Vein endothelial cell (primary cell): Measurements from ENCODE around the gene CNOT6L. TPM values are rescaled to one million over a fixed set of nuclear protein-coding genes. Genes with fewer than 3 reads are reported as not detected.

Source experiments
- small RNA-seq: library from RNA; depleted of rRNA; stranded (forward); fragments of <200 nt; gene quantifications from one replicate; pipeline ENCODE3, GENCODE V24; 2012
- total RNA-seq: library from RNA; depleted of rRNA; stranded (reverse); fragments of >200 nt; gene quantifications from 2 replicates; pipeline ENCODE4 v1.2.3, GENCODE V29; 2012

The CNOT6L gene
- 39.8 and 45.8 TPM in 2 replicates for total RNA-seq

DNA sequence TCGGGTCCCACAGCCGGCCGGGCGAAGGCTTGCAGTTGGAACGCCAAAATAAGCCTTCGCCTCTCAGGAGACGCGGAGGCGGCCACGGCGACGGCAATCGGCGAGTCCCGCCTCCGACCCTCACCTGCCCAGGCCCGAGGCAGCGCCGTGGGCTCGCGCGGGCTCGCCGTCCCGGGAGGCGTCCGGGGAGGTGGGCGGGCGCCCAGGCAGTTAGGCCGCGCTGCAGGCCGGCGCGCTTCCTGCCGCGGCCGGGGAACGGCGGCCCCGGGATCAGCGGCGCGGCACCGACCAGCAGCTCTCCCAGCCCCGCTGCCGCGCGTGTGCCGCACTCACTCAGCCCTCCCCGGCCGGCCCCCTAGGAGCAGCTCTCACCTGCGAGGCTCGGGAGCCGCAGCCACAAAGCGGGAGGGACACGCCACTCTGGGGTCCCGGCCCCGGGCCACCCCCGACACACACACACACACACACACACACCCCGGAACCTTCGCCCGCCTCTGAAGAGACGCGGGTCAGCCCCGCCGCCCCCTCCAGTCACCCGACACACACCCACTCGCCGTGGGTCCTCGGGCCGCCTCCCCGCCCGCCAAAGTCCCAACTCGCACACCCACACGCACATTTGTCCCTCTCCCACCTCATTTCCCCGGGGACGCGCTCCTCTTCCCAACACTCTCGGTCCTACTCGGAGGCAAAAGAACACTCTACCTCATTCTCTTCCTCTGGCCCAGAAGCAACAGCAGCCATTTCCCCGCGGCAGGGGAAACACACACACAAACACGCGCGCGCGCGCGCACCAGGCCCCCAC is at the start of gene CNOT6L:
TSS of gene CNOT6L (minus strand) at position 767 of the 802 bp plus-strand sequence. CDS start at position 707, 60 bp downstream.

GRCh38 chr4:77862478-77863216 is 43.5 kb upstream of the CNOT6L start, which contains the start of gene MRPL1:
TSS of gene MRPL1 (plus strand) at chr4:77862830. CDS start at chr4:77862849, 19 bp downstream.

Small RNA genes lying within 50 kb of the gene (small RNA-seq; reads per million reads assigned to genes)
- not detected for gene AC112225.1
- not detected for gene RF00612

Other genes starting within 250 kb of the CNOT6L start
- gene CXCL13, start 213.5 kb downstream of the CNOT6L start, total RNA-seq: not detected in 2 replicates
- gene MRPL1, start 43.5 kb upstream of the CNOT6L start, total RNA-seq: 35.6 and 38.9 TPM in 2 replicates
- gene FRAS1, start 238.0 kb upstream of the CNOT6L start, total RNA-seq: 0.65 and 3.3 TPM in 2 replicates